ENCODE data around the gene CCSER1.
"Not testable (repeated sequence)": the region's sequence is repeated elsewhere in the genome, so short reads cannot be mapped to it uniquely, and the experiment has no call there.

CCSER1 gene

DNA sequence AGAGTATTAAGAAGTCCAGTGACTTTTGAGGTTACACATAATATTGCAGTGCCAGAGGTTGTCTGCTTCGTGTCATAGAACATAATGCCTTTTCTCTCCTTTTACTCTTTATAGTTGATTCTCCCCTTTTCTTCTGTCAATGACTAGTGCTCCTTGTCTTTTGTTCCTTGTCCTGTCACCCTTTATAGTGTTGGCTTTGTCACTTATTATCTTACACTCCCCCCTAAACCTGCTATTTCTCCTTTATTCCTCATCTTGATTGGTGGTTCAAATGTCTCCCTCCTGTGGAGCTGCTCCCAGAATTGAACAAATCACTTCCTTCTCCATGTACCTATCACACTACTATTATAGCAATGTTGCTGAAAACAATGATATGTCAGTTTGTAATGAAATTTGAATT lies 1320.0 kb downstream of the CCSER1 start:
- in situ Hi-C loops (cut with HindIII; ENCODE audit: low sequenced_read_pairs), result no loop called here

- in situ Hi-C loops (cut with HindIII; ENCODE audit: low sequenced_read_pairs), result no loop called here
Observed at GRCh38 chr4:91448668-91449330, 1321.6 kb downstream of the CCSER1 start.

DNA sequence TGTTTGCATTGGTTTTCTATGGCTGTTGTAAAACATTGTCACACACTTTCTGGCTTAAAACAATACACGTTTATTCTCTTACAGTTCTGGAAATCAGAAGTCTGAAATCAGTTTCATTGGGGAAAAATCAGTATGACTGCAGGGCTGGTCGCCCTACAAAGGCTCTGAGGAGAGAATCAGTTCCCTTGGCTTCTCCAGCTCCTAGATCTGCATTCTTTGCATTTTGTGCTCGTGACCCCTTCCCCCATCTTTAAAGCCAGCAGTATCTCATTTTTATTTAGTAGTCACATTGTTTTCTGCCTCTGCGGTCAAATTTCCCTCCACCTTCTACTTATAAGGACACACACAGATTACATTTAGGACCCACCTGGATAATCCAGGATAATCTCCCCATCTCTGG lies 1326.9 kb downstream of the CCSER1 start:
- in situ Hi-C loops (cut with HindIII; ENCODE audit: low sequenced_read_pairs), result no loop called here

DNA sequence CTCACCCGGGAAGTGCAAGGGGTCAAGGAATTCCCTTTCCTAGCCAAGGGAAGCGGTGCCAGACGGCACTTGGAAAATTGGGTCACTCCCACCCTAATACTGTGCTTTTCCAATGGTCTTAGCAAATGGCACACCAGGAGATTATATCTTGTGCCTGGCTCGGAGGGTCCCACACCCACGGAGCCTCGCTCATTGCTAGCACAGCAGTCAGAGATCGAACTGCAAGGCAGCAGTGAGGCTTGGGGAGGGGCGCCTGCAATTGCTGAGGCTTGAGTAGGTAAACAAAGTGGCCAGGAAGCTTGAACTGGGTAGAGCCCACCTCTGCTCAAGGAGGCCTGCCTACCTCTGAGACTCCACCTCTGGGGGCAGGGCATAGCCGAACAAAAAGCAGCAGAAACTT lies 1335.4 kb downstream of the CCSER1 start:
- in situ Hi-C loops (cut with HindIII; ENCODE audit: low sequenced_read_pairs), result not testable (repeated sequence)

GRCh38 chr4:91470671-91471070 lies 1343.5 kb downstream of the CCSER1 start:
- in situ Hi-C loops (cut with HindIII; ENCODE audit: low sequenced_read_pairs), result no loop called here

- in situ Hi-C loops (cut with HindIII; ENCODE audit: low sequenced_read_pairs), result no loop called here
Observed at GRCh38 chr4:91471280-91471679, 1344.1 kb downstream of the CCSER1 start.

DNA sequence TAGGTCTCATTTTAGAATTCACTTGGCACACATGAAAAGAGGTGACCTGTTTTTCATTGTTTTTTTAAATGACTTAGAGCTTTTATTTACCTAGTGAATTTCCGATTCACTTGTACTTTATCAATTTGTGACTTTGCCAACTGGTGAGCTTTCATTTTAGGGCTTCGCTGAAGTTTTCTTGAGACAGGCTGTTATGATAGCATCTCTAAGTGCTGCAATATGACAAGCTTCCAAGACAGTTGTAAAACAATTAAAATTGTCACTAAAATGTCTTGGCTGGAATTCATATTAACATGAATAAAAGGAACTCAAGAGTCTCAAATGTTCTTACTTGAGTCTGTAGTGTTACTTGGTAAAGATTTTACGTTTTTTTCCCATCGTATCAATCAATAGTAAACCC lies 1344.9 kb downstream of the CCSER1 start:
- in situ Hi-C loops (cut with HindIII; ENCODE audit: low sequenced_read_pairs), result no loop called here

GRCh38 chr4:91485415-91485814 lies 1358.2 kb downstream of the CCSER1 start:
- in situ Hi-C loops (cut with HindIII; ENCODE audit: low sequenced_read_pairs), result no loop called here

DNA sequence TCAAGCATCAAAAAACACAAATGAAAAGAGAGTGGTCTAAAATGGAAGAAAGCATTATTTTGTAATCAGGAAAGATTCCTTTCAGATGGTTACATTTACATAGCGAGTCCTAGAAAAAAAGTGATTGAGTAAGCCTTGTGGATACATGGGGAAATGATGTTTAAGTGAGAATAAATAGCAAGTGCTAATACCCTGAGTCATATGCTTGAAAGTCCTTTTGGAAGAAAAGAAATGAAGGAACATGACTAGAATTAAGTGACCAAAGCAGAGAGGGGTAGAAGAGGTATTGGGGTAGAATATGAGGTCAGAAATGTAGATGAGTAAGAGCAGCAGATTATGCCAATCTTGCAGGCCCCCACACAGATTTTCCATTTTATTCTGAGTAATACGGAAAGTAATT lies 1361.8 kb downstream of the CCSER1 start:
- in situ Hi-C loops (cut with HindIII; ENCODE audit: low sequenced_read_pairs), result no loop called here

- in situ Hi-C loops (cut with HindIII; ENCODE audit: low sequenced_read_pairs), result no loop called here
Observed at GRCh38 chr4:91497892-91498291, 1370.7 kb downstream of the CCSER1 start.

- in situ Hi-C loops (cut with HindIII; ENCODE audit: low sequenced_read_pairs), result no loop called here
Observed at GRCh38 chr4:91502365-91502764, 1375.2 kb downstream of the CCSER1 start.

DNA sequence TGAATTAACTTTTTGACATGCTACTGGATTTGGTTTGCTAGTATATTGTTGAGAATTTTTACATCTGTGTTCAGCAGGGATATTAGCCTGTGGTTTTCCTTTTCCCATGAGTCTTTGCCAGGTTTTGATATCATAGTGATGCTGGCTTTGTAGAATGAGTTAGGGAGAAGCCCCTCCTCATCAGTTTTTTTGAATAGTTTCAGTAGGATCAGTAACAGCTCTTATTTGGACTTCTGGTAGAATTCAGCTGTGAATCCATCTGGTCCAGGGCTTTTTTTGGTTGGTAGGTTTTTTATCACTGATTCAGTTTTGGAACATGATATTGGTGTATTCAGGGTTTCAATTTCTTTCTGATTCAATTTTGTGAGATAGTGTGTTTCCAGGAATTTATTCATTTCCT lies 1386.1 kb downstream of the CCSER1 start:
- in situ Hi-C loops (cut with HindIII; ENCODE audit: low sequenced_read_pairs), result no loop called here

- in situ Hi-C loops (cut with HindIII; ENCODE audit: low sequenced_read_pairs), result no loop called here
Observed at GRCh38 chr4:91519155-91519554, 1392.0 kb downstream of the CCSER1 start.

DNA sequence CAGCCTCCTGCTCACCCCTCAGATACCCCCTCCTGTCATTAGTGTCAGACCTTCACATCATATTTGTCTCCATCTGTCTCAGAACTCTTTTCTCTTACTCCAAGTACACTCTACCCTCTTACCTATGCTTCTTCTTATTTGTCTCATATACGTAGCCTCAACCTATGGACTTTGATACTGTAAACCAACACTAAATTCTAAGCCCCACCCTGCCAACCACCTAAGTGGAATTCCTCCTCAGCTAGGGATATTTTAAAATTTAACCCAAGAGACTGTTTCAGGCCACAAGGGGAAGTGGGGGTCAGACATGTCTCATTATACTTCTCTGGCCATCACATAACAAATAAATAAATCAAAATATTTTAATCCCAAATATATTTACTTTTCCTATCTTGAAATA lies 1398.4 kb downstream of the CCSER1 start:
- in situ Hi-C loops (cut with HindIII; ENCODE audit: low sequenced_read_pairs), result no loop called here

- in situ Hi-C loops (cut with HindIII; ENCODE audit: low sequenced_read_pairs), result no loop called here
Observed at GRCh38 chr4:91527056-91527455, 1399.9 kb downstream of the CCSER1 start.

DNA sequence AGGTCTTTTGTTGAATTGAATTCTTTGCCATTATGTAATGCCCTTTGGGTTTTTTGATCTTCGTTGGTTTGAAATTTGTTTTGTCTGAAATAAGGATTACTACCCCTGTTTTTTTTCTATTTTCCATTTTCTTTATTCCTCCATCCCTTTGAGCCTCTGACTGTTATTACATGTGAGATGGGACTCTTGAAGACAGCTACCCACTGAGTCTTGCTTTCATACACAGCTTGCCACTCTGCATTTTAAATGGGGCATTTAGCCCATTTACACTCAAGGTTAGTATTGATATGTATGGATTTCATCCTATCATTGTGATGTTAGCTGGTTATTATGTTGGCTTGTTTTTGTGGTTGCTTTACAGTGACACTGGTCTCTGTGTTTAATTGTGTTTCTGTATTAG lies 1440.4 kb downstream of the CCSER1 start:
- in situ Hi-C loops (cut with HindIII; ENCODE audit: low sequenced_read_pairs), result no loop called here

GRCh38 chr4:91577864-91578263 lies 1450.7 kb downstream of the CCSER1 start:
- in situ Hi-C loops (cut with HindIII; ENCODE audit: low sequenced_read_pairs), result no loop called here

DNA sequence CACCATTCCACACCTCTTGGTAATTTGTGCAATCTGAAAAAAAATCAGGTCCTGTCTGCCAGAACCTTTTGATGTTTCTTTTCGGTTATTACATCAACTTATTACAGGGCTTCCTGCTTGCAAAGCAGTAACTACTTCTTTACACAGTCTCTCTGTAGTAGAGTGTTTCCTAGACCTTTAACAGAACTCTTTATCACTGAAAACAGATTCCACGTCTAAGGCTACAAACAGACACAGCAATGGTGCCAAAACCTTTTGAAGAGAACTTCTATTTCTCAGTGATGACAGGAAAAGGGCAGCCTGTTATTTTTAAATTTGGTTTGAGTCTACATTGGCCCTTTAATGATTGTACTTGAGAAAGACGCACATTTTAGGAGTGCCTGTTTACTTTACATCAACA lies 1463.1 kb downstream of the CCSER1 start:
- in situ Hi-C loops (cut with HindIII; ENCODE audit: low sequenced_read_pairs), result no loop called here

- in situ Hi-C loops (cut with HindIII; ENCODE audit: low sequenced_read_pairs), result no loop called here
Observed at GRCh38 chr4:91592125-91592524, 1464.9 kb downstream of the CCSER1 start.

- in situ Hi-C loops (cut with HindIII; ENCODE audit: low sequenced_read_pairs), result no loop called here
Observed at GRCh38 chr4:91596718-91597117, 1469.5 kb downstream of the CCSER1 start.

DNA sequence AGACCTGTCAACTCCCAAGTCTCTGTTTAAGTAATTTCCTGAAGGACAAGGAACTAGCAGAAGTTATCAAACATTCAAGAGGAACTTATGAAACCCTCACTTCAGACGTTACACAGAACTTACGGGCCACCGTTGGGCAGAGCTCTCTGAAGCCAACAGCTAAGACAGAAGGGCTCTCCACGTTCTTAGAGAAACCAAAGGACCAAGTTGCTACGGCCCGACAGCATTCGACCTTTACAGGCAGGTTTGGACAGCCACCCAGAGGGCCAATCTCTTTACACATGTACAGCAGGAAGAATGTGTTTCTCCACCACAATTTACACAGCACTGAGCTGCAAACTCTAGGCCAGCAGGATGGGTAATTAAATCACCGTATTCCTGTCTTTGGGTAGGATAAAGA lies 1471.5 kb downstream of the CCSER1 start:
- in situ Hi-C loops (cut with HindIII; ENCODE audit: low sequenced_read_pairs), result no loop called here

- in situ Hi-C loops (cut with HindIII; ENCODE audit: low sequenced_read_pairs), result no loop called here
Observed at GRCh38 chr4:91600301-91600700, 1473.1 kb downstream of the CCSER1 start.

DNA sequence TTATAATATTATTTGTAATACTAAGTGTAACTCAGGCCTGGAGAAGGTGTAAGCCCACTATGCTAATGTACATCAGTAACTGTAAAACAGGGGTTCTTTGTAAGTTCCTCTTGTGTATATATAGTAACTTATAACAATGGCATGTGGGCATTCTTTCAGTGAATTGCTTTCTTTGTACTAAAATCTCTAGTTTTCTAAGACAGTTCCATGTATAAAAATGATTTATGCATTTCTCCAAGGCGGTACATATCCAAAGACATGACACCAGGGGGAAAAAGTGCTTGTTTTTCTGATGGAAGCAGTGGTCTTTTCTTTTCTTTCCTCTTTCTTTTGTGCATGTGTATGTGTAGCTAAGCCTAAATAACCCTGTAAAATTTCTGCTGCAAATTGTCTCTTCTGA lies 1474.2 kb downstream of the CCSER1 start:
- in situ Hi-C loops (cut with HindIII; ENCODE audit: low sequenced_read_pairs), result no loop called here

All from endothelial cell of hepatic sinusoid (primary cell).